Small intestine (tissue), 7 donors: ENCODE data around the gene ZC3H11A. TPM values are rescaled to one million over a fixed set of nuclear protein-coding genes. Genes with fewer than 3 reads are reported as not detected.
"Not testable (repeated sequence)": the region's sequence is repeated elsewhere in the genome, so short reads cannot be mapped to it uniquely, and the experiment has no call there.

Experiments
- DNase-seq, 2 donors: peaks; one replicate each; pipeline versions ENCODE4 v3.0.0 to v3.0.0-alpha.2; 2013
- FAIRE-seq: peaks from 2 replicates; lab custom pipeline; 2012; peaks lifted over from hg19 to GRCh38; lab: Jason Lieb, UNC
- H3K27ac ChIP-seq, 3 donors: one replicate each; pipeline ENCODE4 v1.5.1; 2013; ENCODE audit warnings: low read length in 2 of 3, mild to moderate bottlenecking in 2 of 3, control low read depth in 1 of 3, inconsistent platforms in 1 of 3, low read depth in 1 of 3, moderate library complexity in 1 of 3
- H3K27me3 ChIP-seq, 3 donors: one replicate each; pipeline ENCODE4 v1.6.1; 2013; ENCODE audit warnings: low read length in 3 of 3, inconsistent platforms in 1 of 3; ENCODE audit not compliant: control insufficient read depth in 3 of 3, insufficient read depth in 3 of 3
- H3K36me3 ChIP-seq, 3 donors: one replicate each; pipeline ENCODE4 v1.6.1; 2013; ENCODE audit warnings: low read length in 3 of 3, inconsistent platforms in 1 of 3, low read depth in 1 of 3, mild to moderate bottlenecking in 1 of 3, moderate library complexity in 1 of 3; ENCODE audit not compliant: control insufficient read depth in 3 of 3, insufficient read depth in 2 of 3
- H3K4me1 ChIP-seq, 3 donors: one replicate each; pipeline ENCODE4 v1.6.1; 2013; ENCODE audit warnings: low read length in 2 of 3, inconsistent platforms in 1 of 3, low read depth in 1 of 3, mild to moderate bottlenecking in 1 of 3, moderate library complexity in 1 of 3; ENCODE audit not compliant: control insufficient read depth in 3 of 3, insufficient read depth in 2 of 3
- H3K4me3 ChIP-seq, 3 donors: one replicate each; pipeline ENCODE4 v1.5.1; 2013; ENCODE audit warnings: low read length in 3 of 3, control low read depth in 1 of 3, inconsistent platforms in 1 of 3, low read depth in 1 of 3, mild to moderate bottlenecking in 1 of 3, moderate library complexity in 1 of 3
- H3K9me3 ChIP-seq, 2 donors: one replicate each; pipeline ENCODE4 v1.6.1; 2013; ENCODE audit warnings: low read depth in 1 of 2, low read length in 1 of 2; ENCODE audit not compliant: control insufficient read depth in 2 of 2, insufficient read depth in 1 of 2
- WGBS, 3 donors: extraction: QIAGEN DNeasy Blood & Tissue Kit; methylation state at CpG; one replicate each; pipeline ENCODE4 v1.1.7; 2013; 5-methylcytosine and 5-hydroxymethylcytosine counted together
- polyA plus RNA-seq, 4 donors: library from polyadenylated mRNA; stranded (reverse) in 3 of 4; unstranded in 1 of 4; fragments of 200-250 nt in 3 of 4; fragments of 120-200 nt in 1 of 4; gene quantifications; one replicate each; pipeline versions ENCODE4 v1.2.1 to v1.2.3, GENCODE V29; 2013
- donor health status: healthy with polysubstance abuse.
- donor health status: control.
- donor health status: control.
- donor health status: Bipolar disorder and iron deficiency.
- donor health status: healthy.

The ZC3H11A gene
- polyA plus RNA-seq, 4 donors: 36.5 to 110 (median 42.3) TPM

DNA sequence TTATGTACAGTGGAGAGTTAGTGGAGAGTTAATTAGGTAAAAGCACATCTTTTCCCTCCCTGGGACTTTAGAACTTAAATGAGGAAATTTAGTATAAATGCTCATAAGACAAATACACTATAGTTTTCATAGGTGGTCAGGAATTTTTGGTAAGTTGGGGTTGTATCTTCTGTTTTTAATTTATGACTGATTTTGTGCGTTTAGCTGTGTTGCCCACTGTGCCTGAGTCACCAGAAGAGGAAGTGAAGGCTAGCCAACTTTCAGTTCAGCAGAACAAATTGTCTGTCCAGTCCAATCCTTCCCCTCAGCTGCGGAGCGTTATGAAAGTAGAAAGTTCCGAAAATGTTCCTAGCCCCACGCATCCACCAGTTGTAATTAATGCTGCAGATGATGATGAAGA, 33.8 kb downstream of the ZC3H11A start:
- not testable (repeated sequence) for H3K4me3 ChIP-seq, H3K27ac ChIP-seq, FAIRE-seq, H3K27me3 ChIP-seq, H3K9me3 ChIP-seq, DNase-seq, H3K4me1 ChIP-seq
- 81 to 93% (median 84%) methylated on average over 5 of the region's 5 CpGs for WGBS, 3 donors
- H3K36me3 ChIP-seq: peaks cover 9 to 35% (median 18%) of the 10 kb centered on the region in 3 donors

DNA sequence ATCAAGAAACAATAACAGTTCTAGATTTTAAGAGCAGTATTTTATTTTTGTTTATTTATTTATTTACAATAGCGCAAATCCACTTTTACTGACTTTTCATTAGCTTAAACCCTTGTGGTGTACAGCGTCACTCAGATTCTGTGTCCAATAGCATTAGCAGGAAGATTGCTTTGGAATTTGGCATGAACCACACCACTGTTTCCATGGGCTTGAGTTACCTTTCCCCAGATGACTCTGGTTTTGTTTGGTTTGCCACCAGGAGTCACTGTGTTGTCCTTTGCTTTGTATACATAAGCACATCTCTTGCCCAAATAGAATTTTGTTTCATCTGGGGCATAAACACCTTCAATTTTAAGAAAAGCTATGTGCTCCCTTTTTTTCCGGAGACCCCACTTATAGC, 40.1 kb downstream of the ZC3H11A start:
- peaks cover 0 to under 1% of the 10 kb centered on the region in 2 donors for H3K9me3 ChIP-seq
- WGBS, 3 donors: 97 to 100% (median 99%) methylated on average over 3 of the region's 3 CpGs
- DNase-seq: no peak
- H3K36me3 ChIP-seq: peaks cover 16 to 62% (median 36%) of the 10 kb centered on the region in 3 donors
- FAIRE-seq: no peak
- no peaks in the 10 kb centered on the region for H3K4me1 ChIP-seq
- no peak overlapping the region for H3K4me3 ChIP-seq
- no peaks in the 10 kb centered on the region for H3K27me3 ChIP-seq
- no peak overlapping the region for H3K27ac ChIP-seq

DNA sequence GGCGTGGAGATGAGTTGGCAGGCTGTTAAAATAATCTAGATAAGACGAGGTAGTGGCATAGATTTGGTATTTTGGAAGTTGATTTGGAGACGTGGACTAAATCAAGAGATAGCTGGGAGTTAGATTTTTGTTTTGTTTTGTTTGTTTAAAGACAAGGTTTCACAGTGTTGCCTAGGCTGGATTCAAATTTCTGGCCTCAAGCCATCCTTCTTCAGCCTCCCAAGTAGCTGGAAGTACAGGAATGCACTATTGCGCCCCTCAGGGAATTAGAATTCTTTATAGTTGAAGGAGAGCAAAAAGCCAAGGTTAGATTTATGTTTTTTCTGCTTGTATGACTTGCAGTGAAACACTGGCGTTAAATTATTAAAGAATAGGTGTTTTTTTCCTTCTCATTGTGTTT, 43.7 kb downstream of the ZC3H11A start:
- H3K36me3 ChIP-seq: peaks cover 13 to 57% (median 26%) of the 10 kb centered on the region in 3 donors
- FAIRE-seq (no peak), DNase-seq (no peak)
- H3K4me1 ChIP-seq: no peaks in the 10 kb centered on the region
- H3K9me3 ChIP-seq: peaks cover 0 to 4% of the 10 kb centered on the region in 2 donors
- H3K27me3 ChIP-seq: no peaks in the 10 kb centered on the region
- H3K4me3 ChIP-seq: no peak overlapping the region
- no peak overlapping the region for H3K27ac ChIP-seq
- 72 to 88% (median 83%) methylated on average over 5 of the region's 5 CpGs for WGBS, 3 donors

DNA sequence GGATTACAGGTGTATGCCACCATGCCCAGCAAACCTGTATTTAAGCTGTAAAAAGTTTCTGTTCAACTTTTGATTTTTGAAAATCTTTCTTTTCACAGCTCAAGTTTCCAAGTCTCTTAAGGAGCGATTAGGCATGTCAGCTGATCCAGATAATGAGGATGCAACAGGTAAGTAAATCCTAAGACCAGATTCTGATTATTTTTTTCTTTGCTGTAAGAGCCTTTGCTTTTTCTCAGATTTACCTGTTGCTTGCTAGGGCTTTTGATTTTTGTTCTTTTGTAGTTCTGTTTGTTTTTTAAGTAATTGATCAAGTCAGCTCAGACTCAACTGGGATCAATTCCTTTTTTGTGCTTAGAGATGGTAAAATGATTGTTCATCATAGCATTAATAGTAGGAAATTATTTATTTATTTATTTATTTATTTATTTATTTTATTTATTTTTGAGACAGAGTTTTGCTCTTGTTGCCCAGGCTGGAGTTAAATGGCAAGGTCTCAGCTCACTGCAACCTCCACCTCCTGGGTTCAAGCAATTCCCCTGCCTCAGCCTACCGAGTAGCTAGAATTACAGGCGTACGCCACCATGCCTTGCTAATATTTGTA, 44.9 kb downstream of the ZC3H11A start:
- no peak for FAIRE-seq
- peaks cover 7 to 52% (median 26%) of the 10 kb centered on the region in 3 donors for H3K36me3 ChIP-seq

DNA sequence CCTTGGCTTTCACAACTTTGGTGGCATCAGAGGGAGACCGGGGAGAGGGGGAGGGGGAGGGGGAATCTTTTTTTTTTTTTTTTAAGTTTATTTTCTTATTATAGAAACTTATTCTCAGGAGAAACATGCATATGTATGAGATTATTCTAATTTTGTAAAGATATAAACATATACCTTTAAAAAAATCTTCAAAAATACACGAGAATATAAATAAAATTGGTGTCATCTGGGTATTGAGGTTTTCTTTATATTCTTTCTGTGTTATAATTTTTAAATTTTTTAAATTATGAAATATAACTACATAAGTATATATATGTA, 47.1 kb downstream of the ZC3H11A start:
- Histone ChIP-seq H3K36me3 (peaks cover 8 to 44% (median 16%) of the 10 kb centered on the region in 3 donors), H3K4me1 (no peaks in the 10 kb centered on the region), H3K27me3 (no peaks in the 10 kb centered on the region), H3K4me3 (no peak overlapping the region), H3K27ac (no peak overlapping the region), H3K9me3 (peaks cover 0 to 4% of the 10 kb centered on the region in 2 donors)
- 82 to 98% (median 89%) methylated on average over 2 of the region's 2 CpGs for WGBS, 3 donors
- no peak for FAIRE-seq
- DNase-seq: no peak

More for the DNA sequence above, 44.9 kb downstream of the ZC3H11A start:
- Histone ChIP-seq H3K4me3 (no peak overlapping the region), H3K27ac (no peak overlapping the region), H3K9me3 (peaks cover 0 to 4% of the 10 kb centered on the region in 2 donors), H3K27me3 (no peaks in the 10 kb centered on the region), H3K4me1 (no peaks in the 10 kb centered on the region)
- DNase-seq: no peak
- WGBS, 3 donors: 97 to 98% (median 97%) methylated on average over 4 of the region's 4 CpGs

DNA sequence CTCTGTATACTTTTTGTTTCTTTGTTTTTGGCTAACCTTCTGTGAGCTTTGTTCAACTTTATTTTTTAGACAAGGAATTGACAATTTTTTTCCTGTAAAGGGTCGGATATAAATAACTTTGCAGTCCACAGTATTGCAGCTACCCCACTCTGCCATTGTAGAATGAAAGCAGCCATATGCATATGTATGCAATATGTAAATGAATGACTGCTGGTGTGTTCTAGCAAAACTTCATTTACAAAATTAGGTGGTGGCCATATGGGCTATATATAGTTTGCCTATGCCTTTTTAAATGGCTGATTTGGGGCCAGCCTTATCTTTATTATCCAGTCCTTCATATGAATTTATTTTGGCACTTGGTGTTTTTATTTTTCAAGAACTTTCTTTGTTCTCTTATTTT, 48.0 kb downstream of the ZC3H11A start:
- Histone ChIP-seq H3K36me3 (peaks cover 8 to 46% (median 9%) of the 10 kb centered on the region in 3 donors), H3K4me1 (no peaks in the 10 kb centered on the region), H3K4me3 (no peak overlapping the region), H3K9me3 (peaks cover 0 to 4% of the 10 kb centered on the region in 2 donors), H3K27me3 (no peaks in the 10 kb centered on the region), H3K27ac (no peak overlapping the region)
- DNase-seq: no peak
- 90 to 96% (median 92%) methylated on average over 1 of the region's 1 CpG for WGBS, 3 donors
- FAIRE-seq: no peak

Other genes with a start within 250 kb of the ZC3H11A start
- gene ATP2B4, start 168.8 kb upstream of the ZC3H11A start, polyA plus RNA-seq: 10 to 100 TPM in 2 of 4 donors, 1 to 10 TPM in 2; 3.5 to 33.5 (median 13.5) TPM
- gene LAX1, start 30.4 kb upstream of the ZC3H11A start, polyA plus RNA-seq: under 1 TPM in 3 of 4 donors, not detected in 1; 0.19 to 0.81 (median 0.72) TPM
- gene ZBED6, start within 50 bp of the ZC3H11A start, polyA plus RNA-seq: 10 to 100 TPM in 1 of 4 donors, 1 to 10 TPM in 1, under 1 TPM in 2; 0.27 to 17.8 (median 1.6) TPM
- 100 to 1,000 TPM in 2 of 4 donors, 10 to 100 TPM in 2; 46.3 to 156 (median 111) TPM for gene SNRPE, start 66.0 kb downstream of the ZC3H11A start, polyA plus RNA-seq